Rectal smooth muscle tissue (tissue), 1 donor: ENCODE results near the gene RGS2.
A peak's percentile ranks its signal among the peaks of the same experiment; 100 is the strongest.

Experiments used
- H3K27ac ChIP-seq: one replicate; pipeline ENCODE4 v1.7.0; 2013; ENCODE audit warnings: low read depth, low read length, inconsistent platforms
- H3K27me3 ChIP-seq: one replicate; pipeline ENCODE4 v1.7.0; 2013; ENCODE audit warnings: low read length; ENCODE audit not compliant: control insufficient read depth, insufficient read depth
- H3K36me3 ChIP-seq: one replicate; pipeline ENCODE4 v1.7.0; 2013; ENCODE audit warnings: low read length; ENCODE audit not compliant: control insufficient read depth, insufficient read depth
- H3K4me1 ChIP-seq: one replicate; pipeline ENCODE4 v1.7.0; 2013; ENCODE audit warnings: low read length; ENCODE audit not compliant: control insufficient read depth, insufficient read depth
- H3K4me3 ChIP-seq: one replicate; pipeline ENCODE4 v1.7.0; 2013; ENCODE audit warnings: low read length
- H3K9ac ChIP-seq: one replicate; pipeline ENCODE4 v1.7.0; 2013; ENCODE audit warnings: low read length

The RGS2 gene

DNA sequence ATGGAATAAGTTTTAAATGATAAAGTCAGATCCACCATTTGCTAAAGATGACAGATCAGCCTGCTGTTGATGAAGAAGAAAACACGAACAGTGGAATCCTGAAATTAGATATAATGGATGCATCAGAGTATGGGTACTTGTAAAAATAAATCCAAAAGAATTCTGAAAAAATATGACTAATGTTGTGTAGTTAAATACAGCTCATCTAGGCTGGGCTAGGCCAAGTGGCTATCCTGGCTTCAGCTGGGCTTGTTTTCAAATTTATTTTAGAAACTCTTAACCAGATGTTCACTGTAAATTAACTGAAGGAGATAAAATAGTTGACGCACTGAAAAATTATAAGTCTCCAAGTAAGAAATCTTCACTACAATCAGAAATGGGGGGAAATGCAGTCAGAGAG lies 7.4 kb upstream of the RGS2 start:
- Histone ChIP-seq H3K9ac (no peak overlapping the region), H3K27me3 (no peaks in the 10 kb centered on the region), H3K27ac (peak overlapping the region; percentile 34), H3K36me3 (no peaks in the 10 kb centered on the region), H3K4me1 (peaks cover 12% of the 10 kb centered on the region), H3K4me3 (no peak overlapping the region)

DNA sequence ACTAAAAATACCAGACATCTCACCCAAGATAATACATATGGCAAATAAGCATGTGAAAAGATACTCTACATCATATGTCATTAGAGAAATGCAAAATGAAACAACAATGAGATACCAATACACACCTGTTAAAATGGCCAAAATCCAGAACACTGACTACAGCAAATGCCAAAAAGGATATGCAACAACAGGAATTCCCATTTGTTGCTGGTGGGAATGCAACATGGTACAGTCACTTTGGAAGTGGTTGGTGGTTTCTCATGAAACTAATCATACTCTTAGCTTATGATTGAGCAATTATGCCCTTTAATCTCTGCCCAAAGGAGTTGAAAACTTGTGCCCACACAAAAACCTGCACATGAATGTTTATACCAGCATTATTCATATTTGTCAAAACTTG lies 6.4 kb upstream of the RGS2 start:
- Histone ChIP-seq H3K9ac (no peak overlapping the region), H3K4me3 (no peak overlapping the region), H3K4me1 (peaks cover 12% of the 10 kb centered on the region), H3K36me3 (no peaks in the 10 kb centered on the region), H3K27ac (no peak overlapping the region), H3K27me3 (no peaks in the 10 kb centered on the region)

DNA sequence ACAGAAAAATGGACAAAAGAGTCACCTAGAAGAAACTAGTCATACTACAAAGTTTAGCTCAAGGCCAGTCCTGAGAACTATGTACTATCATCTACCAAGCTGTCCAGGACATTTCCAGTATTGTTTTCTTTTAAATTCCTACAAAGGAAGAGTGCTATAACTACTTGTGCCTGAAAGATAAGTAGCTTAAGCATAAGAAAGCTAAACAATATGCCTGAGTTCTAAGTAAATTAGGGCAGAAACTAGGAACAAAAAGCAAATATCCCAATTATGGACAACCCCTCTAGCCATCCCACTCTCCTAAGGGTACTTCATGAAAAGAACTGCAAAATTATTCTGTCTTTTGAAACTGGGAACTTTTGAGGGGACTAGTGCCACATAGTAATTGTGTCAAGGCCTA lies 5.3 kb upstream of the RGS2 start:
- Histone ChIP-seq H3K36me3 (no peaks in the 10 kb centered on the region), H3K4me3 (no peak overlapping the region), H3K4me1 (peaks cover 12% of the 10 kb centered on the region), H3K27ac (no peak overlapping the region), H3K27me3 (no peaks in the 10 kb centered on the region), H3K9ac (no peak overlapping the region)

DNA sequence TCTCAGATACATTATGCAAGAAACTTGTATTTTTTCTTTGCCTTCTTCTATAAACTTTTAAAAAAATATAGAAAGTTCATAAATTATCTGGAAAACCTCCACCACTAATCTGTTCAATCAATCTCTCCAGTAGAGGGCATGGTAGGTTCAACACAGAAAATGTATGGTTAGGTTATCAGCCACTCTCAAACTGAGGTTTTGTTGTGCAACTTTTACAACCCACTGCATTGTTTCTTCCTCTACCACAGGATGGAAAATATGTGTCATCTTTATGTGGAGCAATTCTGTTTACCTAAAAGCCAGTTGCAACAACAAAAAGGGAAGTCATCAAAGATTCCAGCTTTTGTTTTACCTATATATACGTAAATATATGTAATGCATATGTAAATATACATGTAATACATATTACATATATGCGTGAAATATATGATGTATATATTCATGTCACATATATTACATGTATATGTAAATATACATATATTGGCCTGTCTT lies 3.0 kb upstream of the RGS2 start:
- no peak overlapping the region for H3K4me3 ChIP-seq
- no peak overlapping the region for H3K9ac ChIP-seq
- peaks cover 2% of the 10 kb centered on the region for H3K36me3 ChIP-seq
- H3K27me3 ChIP-seq = no peaks in the 10 kb centered on the region
- H3K27ac ChIP-seq = peak overlapping the region; percentile 57
- H3K4me1 ChIP-seq = peaks cover 7% of the 10 kb centered on the region

DNA sequence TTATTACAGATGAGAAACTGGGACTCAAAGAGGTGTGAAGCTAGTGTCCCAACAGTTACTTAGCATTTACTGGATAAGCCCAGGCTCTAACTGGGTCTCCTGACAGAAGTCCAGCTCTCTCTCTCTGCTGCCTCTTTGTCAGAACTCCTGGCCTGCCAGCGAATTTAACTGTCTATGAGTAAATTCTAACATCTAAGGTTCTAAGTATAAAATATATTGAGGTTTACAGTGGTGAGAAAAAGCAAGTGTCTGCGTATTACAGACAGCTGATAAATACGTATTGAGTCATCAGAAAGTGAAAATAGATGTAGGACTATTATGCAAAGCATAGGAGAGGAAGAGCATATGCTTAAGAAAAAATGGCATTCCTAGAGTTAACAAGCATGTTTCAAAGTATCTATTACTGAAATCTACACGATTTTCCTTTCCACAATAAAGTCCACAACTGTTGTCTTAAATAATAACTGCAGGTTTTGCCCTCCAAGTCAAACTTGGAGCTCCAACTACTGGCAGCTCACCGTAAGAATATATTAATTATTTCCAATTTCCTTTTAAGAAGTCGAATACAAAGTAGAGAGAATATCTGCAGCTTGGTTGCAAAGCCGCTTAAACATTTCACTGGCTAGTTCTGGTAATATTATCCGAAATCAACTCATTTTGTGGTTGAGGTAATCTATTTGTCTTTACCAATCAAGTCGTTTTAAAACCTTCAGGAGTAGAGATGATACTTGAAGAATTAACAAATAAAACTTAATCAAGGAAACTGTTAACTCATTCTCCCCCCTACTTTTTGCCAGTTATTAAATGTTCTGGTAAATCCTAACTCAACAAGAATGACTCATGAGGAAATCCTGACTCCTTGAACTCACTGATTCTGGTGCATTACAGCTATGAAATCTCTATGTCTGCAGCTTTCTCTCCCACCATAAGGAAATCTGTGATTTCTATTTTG lies 1.4 kb upstream of the RGS2 start:
- H3K4me1 ChIP-seq = peaks cover 4% of the 10 kb centered on the region
- H3K27ac ChIP-seq = peak overlapping the region; percentile 99
- peaks cover 7% of the 10 kb centered on the region for H3K36me3 ChIP-seq
- H3K4me3 ChIP-seq = peak overlapping the region; percentile 84
- H3K27me3 ChIP-seq = no peaks in the 10 kb centered on the region
- H3K9ac ChIP-seq = peak overlapping the region; percentile 95

DNA sequence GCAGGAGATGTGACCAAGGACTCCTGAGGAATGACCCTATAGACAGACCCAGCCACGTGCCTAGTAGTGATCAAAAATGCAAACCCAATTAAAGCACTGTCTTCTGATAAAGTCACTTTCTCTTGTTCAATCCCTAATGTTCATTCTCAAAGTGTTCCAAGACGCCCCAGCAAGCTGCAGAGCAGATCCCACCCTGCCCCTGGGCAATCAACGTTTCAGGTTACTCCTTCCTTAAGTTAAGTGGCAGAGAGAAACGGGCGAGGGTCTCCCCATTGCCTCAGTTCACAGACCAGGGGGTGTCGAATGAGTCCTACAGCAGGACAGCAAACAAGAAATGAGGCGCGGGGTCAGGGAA lies 699 bp upstream of the RGS2 start:
- Histone ChIP-seq H3K4me3 (peak overlapping the region; percentile 84), H3K4me1 (peaks cover 4% of the 10 kb centered on the region)

DNA sequence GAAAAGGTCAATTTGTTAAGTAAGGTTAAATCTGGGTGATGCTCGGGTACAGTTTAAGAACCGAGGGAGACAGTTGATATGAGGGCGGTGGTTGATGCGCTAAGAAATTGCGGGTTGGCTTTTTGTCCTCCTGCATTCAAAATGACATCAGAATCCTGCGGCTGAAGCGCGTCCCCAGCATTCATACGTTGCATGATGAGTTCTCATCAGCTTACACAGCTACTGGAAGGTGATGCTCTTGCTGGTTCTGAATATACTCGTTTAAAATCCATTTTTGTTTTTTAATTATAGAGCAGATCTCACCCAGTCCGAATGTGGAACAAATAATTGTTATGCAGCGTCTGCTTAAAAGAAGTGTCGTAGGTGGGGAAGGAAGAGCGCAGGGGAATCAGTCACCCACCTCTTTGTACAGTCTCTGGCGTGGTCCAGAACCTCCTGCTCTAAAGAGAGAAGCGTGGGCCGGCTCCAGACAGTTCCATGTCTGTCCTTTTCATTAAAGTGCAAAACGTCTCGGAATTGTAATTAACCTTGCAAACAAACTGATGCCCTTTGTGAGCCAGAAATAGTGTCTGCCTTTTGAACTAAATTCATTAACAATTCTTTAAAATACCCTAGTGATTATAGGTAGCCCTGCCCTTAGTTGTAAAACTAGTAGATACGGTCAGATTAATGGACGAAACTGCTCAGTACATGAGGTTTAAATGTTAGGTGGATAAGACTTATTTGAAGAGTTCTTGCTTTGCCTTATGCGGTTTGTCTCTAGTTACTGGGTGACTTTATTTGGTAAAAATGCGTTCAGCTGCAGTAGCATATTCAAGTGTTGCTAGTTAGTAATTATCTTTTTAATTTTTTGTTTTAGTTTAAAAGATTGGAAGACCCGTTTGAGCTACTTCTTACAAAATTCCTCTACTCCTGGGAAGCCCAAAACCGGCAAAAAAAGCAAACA lies 741 bp downstream of the RGS2 start:
- H3K4me1 ChIP-seq = peaks cover 4% of the 10 kb centered on the region
- H3K9ac ChIP-seq = peak overlapping the region; percentile 91
- H3K4me3 ChIP-seq = peak overlapping the region; percentile 85
- no peaks in the 10 kb centered on the region for H3K27me3 ChIP-seq
- H3K27ac ChIP-seq = peak overlapping the region; percentile 99
- peaks cover 7% of the 10 kb centered on the region for H3K36me3 ChIP-seq

More for the DNA sequence above, 699 bp upstream of the RGS2 start:
- Histone ChIP-seq H3K27me3 (no peaks in the 10 kb centered on the region), H3K9ac (peak overlapping the region; percentile 95), H3K27ac (peak overlapping the region; percentile 99), H3K36me3 (peaks cover 7% of the 10 kb centered on the region)

DNA sequence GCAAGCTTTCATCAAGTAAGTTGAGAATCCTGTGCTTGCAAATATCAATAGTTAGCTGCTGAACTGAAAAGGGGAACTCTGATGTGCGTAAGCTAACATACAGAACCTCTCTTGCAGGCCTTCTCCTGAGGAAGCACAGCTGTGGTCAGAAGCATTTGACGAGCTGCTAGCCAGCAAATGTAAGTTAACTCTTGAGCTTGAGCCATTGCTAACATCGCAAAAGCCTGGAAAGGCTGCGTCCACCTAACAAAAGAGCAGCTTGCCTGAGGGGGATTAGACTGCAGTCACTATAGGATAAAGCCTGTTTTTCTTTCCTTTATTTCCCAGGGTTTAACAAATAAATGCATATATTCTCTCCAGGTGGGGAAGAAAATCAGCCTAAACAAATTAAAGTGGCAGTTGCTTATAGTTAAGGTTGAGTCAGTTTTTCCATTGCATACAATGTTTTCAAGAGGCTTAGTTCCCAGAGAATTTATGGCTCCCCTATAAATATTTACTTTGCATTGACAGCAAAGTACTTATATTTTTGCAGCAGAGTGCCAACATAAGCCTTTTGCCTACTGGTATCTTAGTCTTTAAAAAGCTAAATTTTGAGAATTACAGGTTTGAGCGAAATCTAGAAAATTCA lies 1.5 kb downstream of the RGS2 start:
- peaks cover 7% of the 10 kb centered on the region for H3K36me3 ChIP-seq
- H3K4me3 ChIP-seq = peak overlapping the region; percentile 85
- peaks cover 4% of the 10 kb centered on the region for H3K4me1 ChIP-seq
- no peaks in the 10 kb centered on the region for H3K27me3 ChIP-seq
- peak overlapping the region; percentile 99 for H3K27ac ChIP-seq
- H3K9ac ChIP-seq = no peak overlapping the region

DNA sequence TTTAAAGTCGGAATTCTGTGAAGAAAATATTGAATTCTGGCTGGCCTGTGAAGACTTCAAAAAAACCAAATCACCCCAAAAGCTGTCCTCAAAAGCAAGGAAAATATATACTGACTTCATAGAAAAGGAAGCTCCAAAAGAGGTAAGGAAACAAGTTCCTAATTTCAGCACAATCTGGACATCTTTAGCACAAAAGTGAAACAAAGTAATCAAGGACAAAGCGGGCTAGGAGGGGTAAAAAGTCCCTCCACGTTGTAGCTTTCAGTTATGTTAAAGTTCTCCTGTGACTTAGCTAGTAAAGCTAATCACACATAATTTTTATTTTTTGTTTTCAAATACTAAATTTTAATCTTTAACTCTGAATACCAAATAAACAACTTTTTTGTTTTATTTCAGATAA lies 2.2 kb downstream of the RGS2 start:
- Histone ChIP-seq H3K4me3 (peak overlapping the region; percentile 85), H3K36me3 (peaks cover 7% of the 10 kb centered on the region), H3K4me1 (peaks cover 2% of the 10 kb centered on the region), H3K27me3 (no peaks in the 10 kb centered on the region), H3K9ac (no peak overlapping the region), H3K27ac (peak overlapping the region; percentile 99)

DNA sequence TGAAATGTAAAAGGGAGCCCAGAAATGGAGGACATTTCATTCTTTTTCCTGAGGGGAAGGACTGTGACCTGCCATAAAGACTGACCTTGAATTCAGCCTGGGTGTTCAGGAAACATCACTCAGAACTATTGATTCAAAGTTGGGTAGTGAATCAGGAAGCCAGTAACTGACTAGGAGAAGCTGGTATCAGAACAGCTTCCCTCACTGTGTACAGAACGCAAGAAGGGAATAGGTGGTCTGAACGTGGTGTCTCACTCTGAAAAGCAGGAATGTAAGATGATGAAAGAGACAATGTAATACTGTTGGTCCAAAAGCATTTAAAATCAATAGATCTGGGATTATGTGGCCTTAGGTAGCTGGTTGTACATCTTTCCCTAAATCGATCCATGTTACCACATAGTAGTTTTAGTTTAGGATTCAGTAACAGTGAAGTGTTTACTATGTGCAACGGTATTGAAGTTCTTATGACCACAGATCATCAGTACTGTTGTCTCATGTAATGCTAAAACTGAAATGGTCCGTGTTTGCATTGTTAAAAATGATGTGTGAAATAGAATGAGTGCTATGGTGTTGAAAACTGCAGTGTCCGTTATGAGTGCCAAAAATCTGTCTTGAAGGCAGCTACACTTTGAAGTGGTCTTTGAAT lies 2.9 kb downstream of the RGS2 start:
- H3K27ac ChIP-seq = peak overlapping the region; percentile 64
- H3K36me3 ChIP-seq = peaks cover 7% of the 10 kb centered on the region
- no peaks in the 10 kb centered on the region for H3K27me3 ChIP-seq
- H3K4me3 ChIP-seq = peak overlapping the region; percentile 85
- H3K4me1 ChIP-seq = no peaks in the 10 kb centered on the region
- H3K9ac ChIP-seq = no peak overlapping the region

DNA sequence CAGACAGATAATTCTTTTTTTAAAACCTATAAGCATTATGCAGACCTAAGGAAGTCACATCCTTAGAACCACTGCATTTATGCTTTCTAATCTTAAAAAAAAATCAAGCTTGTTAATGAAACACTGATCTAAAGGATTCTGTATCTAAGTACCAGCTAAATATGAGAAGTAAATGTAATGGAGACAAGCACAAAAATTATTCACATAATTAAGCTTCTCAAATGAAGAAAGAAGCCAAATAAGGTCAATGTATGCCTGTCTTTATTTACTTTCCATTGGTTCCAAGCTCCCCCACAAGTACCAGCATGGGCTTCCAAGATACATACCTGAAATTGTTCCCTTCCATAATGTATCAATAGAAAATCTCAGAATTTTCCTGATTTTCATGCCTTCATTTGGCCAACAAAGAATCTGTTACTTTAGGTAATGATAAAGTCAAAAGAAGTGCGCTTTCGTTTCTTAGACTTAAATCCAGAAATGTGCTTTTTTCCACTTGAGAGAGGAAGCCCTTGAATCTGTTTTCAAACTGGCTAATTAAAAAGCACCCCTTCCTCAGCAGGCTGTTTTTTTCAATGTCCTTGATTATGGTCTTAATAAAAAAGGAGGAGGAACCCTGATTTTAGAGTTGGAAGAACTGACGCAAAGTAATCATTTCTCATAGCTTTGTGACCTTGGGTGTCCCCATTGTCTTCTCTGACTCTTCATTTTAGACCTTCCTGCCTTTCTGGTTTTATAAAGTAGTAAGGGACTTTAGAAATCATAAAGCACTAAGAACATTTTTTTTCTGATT lies 3.8 kb downstream of the RGS2 start:
- Histone ChIP-seq H3K4me1 (no peaks in the 10 kb centered on the region), H3K4me3 (no peak overlapping the region), H3K36me3 (peaks cover 7% of the 10 kb centered on the region), H3K27ac (peak overlapping the region; percentile 59), H3K9ac (no peak overlapping the region), H3K27me3 (no peaks in the 10 kb centered on the region)
